OCI-LY1 (cell line): ENCODE measurements around the gene OR52K1.

ENCODE experiments used
- EZH2 ChIP-seq: fragments of 200-600 bp; sonication (generic), shearing (Covaris generic); IDR thresholded peaks from 2 replicates; pipeline ENCODE4 v1.8.0; 2017; ENCODE audit warnings: borderline replicate concordance, mixed run types, mild to moderate bottlenecking, antibody characterized with exemption, low read length, moderate library complexity, mixed read lengths
- TF ChIP-seq, protein P1 (sequence below): fragments of 200-600 bp; sonication (generic), shearing (Covaris generic); IDR thresholded peaks from 2 replicates; pipeline ENCODE4 v1.5.1; 2017; ENCODE audit warnings: mild to moderate bottlenecking, antibody characterized with exemption, low read length, moderate library complexity, mixed read lengths

DNA sequence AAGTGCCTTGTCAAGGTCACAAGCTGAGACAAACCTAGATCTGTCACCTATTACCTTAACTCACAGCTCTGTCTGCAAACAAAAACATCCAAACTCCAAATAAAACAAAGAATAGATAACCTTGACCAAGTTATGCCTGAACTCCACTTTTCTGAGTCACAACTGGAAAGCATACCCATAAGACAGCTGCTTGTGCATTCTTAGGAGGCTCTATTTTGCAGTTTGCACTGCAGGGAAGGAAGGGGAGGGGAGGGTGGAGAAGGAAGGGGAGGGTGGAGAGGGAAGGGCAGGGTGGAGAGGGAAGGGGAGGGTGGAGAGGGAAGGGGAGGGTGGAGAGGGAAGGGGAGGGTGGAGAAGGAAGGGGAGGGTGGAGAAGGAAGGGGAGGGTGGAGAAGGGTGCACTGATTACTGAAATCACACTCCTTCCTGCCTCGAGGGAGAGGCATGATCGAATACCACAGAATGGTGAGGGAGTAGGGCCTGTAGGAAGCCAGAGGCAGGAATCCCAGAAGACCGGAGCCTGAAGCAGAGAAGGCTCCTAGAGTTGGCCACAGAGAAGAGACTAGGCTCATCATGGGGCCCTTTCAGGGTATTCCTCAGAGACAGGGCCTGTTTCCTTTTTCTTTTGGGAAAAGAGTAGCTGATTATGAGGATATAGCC lies 39.1 kb upstream of the OR52K1 start:
- TF ChIP-seq, protein P1, sequence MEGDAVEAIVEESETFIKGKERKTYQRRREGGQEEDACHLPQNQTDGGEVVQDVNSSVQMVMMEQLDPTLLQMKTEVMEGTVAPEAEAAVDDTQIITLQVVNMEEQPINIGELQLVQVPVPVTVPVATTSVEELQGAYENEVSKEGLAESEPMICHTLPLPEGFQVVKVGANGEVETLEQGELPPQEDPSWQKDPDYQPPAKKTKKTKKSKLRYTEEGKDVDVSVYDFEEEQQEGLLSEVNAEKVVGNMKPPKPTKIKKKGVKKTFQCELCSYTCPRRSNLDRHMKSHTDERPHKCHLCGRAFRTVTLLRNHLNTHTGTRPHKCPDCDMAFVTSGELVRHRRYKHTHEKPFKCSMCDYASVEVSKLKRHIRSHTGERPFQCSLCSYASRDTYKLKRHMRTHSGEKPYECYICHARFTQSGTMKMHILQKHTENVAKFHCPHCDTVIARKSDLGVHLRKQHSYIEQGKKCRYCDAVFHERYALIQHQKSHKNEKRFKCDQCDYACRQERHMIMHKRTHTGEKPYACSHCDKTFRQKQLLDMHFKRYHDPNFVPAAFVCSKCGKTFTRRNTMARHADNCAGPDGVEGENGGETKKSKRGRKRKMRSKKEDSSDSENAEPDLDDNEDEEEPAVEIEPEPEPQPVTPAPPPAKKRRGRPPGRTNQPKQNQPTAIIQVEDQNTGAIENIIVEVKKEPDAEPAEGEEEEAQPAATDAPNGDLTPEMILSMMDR = no peak
- TF ChIP-seq EZH2 = no peak
